GM18507 (cell line): ENCODE results near the gene SERPINB1.
"Not testable (repeated sequence)": the region's sequence is repeated elsewhere in the genome, so short reads cannot be mapped to it uniquely, and the experiment has no call there.

Experiments
- DNase-seq: peaks from one replicate; pipeline ENCODE4 v3.0.0; 2011; ENCODE audit warnings: low read depth; ENCODE audit not compliant: insufficient read length; ENCODE audit errors: extremely low spot score
- FAIRE-seq: peaks from 2 replicates; lab custom pipeline; 2011; peaks lifted over from hg19 to GRCh38; lab: Jason Lieb, UNC

SERPINB1 gene

DNA sequence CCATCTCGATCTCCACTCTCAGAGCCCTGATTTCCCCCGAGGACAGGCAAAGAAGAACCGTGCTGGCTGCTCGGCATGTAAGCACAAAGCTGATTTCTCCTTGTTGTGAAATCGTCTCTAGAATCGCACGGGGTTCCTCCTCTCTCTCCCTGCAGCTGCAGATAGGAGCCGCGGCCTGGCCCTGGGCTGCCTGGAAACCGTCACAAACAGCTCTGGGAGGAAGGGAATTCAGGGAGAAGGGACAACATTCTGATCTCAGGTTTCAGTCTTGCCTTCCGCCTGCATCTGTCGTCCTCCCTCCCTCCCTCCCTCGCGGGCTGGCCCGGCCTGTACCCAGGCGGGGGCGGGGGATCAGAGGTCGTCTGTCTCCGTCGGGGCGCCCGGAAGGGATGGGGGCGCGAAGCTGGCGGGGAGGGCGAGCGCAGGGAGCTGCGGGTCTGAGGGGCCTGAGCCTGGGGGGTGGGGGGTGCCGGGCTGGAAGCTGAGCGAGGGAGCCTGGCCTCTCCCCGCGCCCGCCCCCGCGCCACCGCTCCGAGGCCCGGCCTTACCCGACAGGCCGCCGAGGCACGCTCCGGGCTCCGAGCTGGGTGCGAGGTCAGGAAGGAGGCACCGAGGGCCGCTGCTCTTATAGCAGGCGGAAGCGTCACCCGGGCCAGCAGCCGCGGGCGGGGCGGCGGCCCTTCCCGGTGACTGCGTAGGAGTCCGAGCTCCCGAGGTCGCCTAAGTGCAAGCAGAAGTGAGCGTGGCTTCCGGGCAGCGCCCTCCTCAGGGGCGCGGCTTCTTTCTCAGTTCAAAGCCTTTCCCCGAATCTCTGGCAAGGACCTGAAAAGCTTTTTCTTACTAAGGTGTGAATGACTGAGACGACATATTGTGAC lies at the start of gene SERPINB1:
TSS of gene SERPINB1 (minus strand) at position 600 of the 875 bp plus-strand sequence. CDS start 1,277 bp downstream, outside the sequence.
- FAIRE-seq: peak; percentile 81

GRCh38 chr6:2890976-2891767 lies 49.5 kb upstream of the SERPINB1 start:
- DNase-seq: no peak
- no peak for FAIRE-seq

More for the DNA sequence above, at the start of gene SERPINB1:
- DNase-seq: peak; percentile 54

GRCh38 chr6:2885967-2886735 lies 44.5 kb upstream of the SERPINB1 start:
- FAIRE-seq (peak; percentile 70), DNase-seq (no peak)

GRCh38 chr6:2884804-2885203 lies 43.1 kb upstream of the SERPINB1 start:
- FAIRE-seq (peak; percentile 65), DNase-seq (no peak)

DNA sequence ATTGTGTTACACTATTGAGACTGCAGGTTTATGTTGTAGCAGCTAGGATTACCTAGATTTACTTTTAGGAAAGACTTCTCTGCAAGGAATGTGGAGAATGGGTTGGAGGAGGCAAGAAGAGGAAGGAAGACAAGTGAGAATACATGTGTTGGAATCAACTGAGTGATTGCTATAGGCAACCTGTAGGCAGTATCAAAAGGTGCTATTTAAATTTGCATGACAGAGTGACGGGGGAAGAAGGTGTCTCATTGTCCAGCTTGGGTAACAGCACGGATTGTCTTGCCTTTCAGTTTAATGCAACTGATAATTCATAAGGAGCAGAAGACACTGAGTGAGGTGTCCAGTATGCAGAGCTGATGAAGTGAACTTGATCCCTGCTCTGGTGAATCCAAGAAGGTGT lies 42.0 kb upstream of the SERPINB1 start:
- DNase-seq: no peak
- FAIRE-seq: no peak

DNA sequence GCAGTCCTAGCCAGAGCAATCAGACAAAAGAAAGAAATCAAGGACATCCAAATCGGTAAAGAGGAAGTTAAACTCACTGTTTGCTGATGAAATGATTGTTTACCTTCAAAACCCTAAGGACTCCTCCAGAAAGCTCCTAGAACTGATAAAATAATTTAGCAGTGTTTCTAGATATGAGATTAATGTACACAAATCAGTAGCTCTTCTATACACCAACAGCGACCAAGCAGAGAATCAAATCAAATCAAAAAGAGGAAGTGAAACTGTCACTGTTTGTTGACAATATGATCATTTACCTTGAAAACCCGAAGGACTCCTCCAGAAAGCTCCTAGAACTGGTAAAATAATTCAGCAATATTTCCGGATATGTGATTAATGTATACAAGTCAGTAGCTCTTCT lies 39.8 kb upstream of the SERPINB1 start:
- peak; percentile 81 for FAIRE-seq

GRCh38 chr6:2880156-2880555 lies 38.5 kb upstream of the SERPINB1 start:
- FAIRE-seq: peak; percentile 33
- DNase-seq: not testable (repeated sequence)

More for the DNA sequence above, 39.8 kb upstream of the SERPINB1 start:
- DNase-seq: no peak

- DNase-seq (no peak), FAIRE-seq (no peak)
Measured at GRCh38 chr6:2877960-2878359, 36.3 kb upstream of the SERPINB1 start.

GRCh38 chr6:2877057-2877882 lies 35.6 kb upstream of the SERPINB1 start:
- no peak for DNase-seq
- no peak for FAIRE-seq

DNA sequence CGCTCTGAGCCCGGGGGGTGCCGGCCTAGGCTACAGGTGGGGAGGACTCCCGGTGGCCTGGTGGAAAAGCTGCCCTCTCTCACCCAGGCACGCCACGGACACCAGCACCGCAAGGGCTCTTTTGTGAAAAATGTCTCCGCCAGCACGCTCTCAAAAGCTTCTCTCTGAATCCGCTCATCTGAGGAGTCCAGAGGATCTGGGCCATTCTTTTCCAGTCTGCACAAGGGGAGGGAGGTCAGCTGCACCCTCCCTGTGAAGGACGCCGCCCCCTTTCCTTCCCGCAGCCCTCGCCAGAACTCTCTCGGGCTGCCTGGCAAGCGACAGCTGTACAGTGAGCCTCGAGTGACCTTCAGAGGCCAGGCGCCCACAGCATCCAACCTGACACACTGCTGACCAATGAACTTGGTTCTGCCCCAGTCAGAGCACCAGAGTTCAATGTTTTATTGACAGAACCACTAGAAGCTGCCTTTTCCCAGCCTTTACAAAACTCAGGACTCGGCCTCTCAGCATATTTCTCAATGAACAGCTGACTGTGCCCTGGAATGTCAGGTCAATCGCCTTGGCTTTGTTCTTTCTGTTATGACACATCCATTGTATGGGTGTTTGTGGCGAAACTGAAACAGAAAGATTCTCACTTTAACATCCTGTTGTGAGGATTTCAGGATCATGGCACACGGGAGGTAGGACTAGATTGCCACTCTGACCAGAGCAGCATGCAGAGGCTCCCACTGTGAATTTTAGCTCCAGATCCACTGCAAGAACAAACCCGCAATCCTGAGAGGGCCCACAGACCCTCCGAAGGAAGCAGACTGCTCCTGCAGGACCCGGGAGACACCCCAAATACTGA lies 34.8 kb upstream of the SERPINB1 start:
- no peak for DNase-seq
- peak; percentile 83 for FAIRE-seq

- FAIRE-seq (no peak), DNase-seq (no peak)
Measured at GRCh38 chr6:2875359-2876191, 33.9 kb upstream of the SERPINB1 start.

- DNase-seq: no peak
- no peak for FAIRE-seq
Measured at GRCh38 chr6:2873643-2874042, 32.0 kb upstream of the SERPINB1 start.

- DNase-seq (no peak), FAIRE-seq (peak; percentile 53)
Measured at GRCh38 chr6:2872423-2873358, 31.0 kb upstream of the SERPINB1 start.

- DNase-seq (no peak), FAIRE-seq (no peak)
Measured at GRCh38 chr6:2871953-2872352, 30.3 kb upstream of the SERPINB1 start.

DNA sequence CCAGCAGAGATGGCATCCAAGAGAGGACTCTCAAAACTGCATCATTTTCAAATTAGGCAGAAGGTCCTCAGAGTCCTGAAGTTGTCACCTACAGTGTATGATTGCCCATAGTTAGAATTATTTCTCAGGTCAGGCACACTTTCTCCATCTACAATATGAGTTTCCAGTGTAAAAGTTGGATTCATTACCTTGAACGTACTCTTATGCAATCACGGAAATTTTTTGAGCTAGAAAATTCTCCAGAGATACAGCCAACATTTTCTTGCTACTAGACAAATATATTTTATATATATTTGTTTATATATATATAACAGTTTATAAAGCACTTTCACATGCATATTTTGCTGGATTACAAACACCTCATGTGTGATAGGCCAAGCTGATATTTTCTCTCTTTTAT lies 29.4 kb upstream of the SERPINB1 start:
- no peak for DNase-seq

DNA sequence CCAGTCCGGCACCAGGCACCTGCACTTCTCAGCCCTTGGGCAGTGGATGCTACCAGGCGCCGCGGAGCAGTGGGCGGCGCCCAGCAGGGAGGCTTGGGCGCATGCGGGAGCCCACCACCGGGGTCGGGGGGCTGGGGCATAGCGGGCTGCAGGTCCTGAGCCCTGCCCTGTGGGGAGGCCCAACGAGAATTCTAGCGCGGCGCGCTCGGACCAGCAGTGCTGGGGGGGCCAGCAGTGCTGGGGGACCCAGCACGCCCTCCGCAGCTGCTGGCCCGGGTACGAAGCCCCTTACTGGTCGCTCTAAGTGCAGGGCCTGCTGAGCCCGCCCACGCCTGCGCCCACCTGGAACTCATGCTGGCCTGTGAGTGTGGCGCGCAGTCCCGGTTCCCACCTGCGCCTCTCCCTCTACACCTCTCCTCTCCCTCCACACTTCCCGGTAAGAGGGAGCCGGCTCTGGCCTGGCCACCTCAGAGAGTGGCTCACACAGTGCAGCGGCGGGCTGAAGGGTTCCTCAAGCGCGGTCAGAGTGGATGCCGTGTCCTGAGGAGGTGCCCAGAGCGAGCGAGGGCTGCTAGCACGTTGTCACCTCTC lies 28.5 kb upstream of the SERPINB1 start:
- DNase-seq (no peak), FAIRE-seq (no peak)

More for the DNA sequence above, 29.4 kb upstream of the SERPINB1 start:
- no peak for FAIRE-seq
